Stomach (tissue), 4 donors: ENCODE data around the gene SLC24A3.

ENCODE experiments used
- EP300 ChIP-seq: sonication (generic); formaldehyde crosslinking; IDR thresholded peaks from one replicate; pipeline ENCODE4 v1.6.1; 2017; ENCODE audit warnings: antibody characterized with exemption
- POLR2A ChIP-seq, 4 donors: fragments of 450-650 bp; IDR thresholded peaks; one replicate each; pipeline ENCODE4 v1.6.1; 2016; ENCODE audit warnings: antibody characterized with exemption in 4 of 4, control low read depth in 2 of 4, mild to moderate bottlenecking in 1 of 4, moderate library complexity in 1 of 4
- POLR2AphosphoS5 ChIP-seq, 3 donors: sonication (generic); formaldehyde crosslinking; IDR thresholded peaks; one replicate each; pipeline ENCODE4 v1.6.1; 2016; ENCODE audit warnings: antibody characterized with exemption in 3 of 3
- TF ChIP-seq, protein P1 (sequence below), 7 experiments: fragments of 450-650 bp in 4 of 7; fragments of 200-600 bp in 3 of 7; sonication (generic) in 3 of 7; IDR thresholded peaks; one replicate each; pipeline ENCODE4 v1.5.1; 2016 to 2019; ENCODE audit warnings: antibody characterized with exemption in 7 of 7, control low read depth in 2 of 7, mild to moderate bottlenecking in 1 of 7

DNA sequence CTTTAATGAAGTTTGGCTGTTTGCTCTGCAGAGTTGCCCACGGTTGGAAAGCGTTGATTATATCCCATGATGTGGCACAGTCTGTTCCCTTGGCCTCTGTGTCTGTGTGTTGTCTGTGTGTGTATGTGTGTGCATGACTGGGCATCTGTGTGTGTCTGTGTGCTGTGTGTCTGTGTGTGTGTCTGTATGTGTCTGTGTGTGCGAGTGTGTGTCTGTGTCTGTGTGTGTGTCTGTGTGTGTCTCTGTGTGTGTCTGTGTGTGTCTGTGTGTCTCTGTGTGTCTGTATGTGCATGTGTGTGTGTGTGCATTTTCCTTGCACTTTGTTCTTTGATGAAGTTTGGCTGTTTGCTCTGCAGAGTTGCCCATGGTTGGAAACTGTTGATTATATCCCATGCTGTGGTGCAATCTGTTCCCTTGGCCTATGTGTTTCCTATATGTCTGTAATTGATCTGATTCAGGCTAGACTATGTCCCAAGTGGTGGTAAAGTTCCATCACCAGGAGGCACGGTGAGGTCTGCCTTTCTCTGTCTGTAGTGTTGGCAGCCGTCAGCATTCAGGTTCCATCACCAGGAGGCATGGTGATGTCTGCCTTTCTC is 467.6 kb downstream of the SLC24A3 start:
- TF ChIP-seq POLR2A (IDR thresholded peaks at IDR 0.05): no peak
- TF ChIP-seq, protein P1, sequence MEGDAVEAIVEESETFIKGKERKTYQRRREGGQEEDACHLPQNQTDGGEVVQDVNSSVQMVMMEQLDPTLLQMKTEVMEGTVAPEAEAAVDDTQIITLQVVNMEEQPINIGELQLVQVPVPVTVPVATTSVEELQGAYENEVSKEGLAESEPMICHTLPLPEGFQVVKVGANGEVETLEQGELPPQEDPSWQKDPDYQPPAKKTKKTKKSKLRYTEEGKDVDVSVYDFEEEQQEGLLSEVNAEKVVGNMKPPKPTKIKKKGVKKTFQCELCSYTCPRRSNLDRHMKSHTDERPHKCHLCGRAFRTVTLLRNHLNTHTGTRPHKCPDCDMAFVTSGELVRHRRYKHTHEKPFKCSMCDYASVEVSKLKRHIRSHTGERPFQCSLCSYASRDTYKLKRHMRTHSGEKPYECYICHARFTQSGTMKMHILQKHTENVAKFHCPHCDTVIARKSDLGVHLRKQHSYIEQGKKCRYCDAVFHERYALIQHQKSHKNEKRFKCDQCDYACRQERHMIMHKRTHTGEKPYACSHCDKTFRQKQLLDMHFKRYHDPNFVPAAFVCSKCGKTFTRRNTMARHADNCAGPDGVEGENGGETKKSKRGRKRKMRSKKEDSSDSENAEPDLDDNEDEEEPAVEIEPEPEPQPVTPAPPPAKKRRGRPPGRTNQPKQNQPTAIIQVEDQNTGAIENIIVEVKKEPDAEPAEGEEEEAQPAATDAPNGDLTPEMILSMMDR (IDR thresholded peaks at IDR 0.05): no peak
- TF ChIP-seq EP300: no peak
- no peak for TF ChIP-seq POLR2AphosphoS5 (IDR thresholded peaks at IDR 0.05)
